ENCODE measurements around the gene SMG6. TPM values are rescaled to one million over a fixed set of nuclear protein-coding genes. Genes with fewer than 3 reads are reported as not detected.

Gene SMG6
- total and polyA plus RNA-seq, 8 donors: 27.7 to 42.2 (median 38.5) TPM

DNA sequence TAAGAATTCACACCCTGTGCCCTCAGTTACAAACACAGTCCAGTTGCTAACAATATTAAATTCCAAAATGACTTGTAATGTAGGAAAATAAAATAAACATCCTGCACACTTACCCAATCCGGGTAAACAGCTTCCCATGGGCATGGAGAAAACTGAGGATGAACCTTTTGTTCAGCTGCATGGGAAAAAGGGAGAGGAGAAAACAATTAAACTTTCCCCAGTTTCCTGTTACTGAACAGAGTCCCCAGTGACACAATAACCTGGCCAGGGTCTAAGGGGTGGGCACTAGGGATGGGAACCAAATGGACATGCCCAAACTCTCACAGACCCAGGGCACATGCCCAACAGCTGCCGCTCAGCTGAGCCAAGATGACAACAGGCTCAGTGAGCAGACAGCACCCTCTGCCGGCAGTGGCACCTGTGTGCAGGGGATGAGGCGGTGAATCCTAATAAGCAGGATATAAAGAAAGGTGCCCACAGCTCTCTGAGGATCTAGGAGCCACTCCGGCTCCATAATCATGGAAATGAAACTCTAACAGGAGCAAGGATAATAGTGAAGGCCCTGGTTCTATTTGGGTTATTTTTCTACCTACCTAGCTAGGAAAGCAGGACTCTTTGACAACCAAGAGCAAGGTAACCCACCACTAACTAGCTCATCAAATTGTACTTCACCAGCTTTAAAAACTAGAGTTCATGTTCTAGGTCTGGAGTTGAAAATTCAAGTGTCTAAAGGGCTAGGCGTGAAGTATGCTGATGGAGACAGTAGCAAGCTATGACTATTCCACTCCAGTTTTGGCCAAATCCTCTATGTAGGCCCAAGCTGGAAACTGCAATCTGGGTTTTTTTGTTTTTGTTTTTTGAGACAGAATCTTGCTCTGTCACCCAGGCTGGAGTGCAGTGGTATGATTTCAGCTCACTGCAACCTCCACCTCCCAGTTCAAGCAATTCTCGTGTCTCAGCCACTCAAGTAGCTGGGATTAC, 58.8 kb downstream of the SMG6 start:
- H3K27ac ChIP-seq: peak overlapping the region; percentile 53 to 69
- TF ChIP-seq, protein P1, sequence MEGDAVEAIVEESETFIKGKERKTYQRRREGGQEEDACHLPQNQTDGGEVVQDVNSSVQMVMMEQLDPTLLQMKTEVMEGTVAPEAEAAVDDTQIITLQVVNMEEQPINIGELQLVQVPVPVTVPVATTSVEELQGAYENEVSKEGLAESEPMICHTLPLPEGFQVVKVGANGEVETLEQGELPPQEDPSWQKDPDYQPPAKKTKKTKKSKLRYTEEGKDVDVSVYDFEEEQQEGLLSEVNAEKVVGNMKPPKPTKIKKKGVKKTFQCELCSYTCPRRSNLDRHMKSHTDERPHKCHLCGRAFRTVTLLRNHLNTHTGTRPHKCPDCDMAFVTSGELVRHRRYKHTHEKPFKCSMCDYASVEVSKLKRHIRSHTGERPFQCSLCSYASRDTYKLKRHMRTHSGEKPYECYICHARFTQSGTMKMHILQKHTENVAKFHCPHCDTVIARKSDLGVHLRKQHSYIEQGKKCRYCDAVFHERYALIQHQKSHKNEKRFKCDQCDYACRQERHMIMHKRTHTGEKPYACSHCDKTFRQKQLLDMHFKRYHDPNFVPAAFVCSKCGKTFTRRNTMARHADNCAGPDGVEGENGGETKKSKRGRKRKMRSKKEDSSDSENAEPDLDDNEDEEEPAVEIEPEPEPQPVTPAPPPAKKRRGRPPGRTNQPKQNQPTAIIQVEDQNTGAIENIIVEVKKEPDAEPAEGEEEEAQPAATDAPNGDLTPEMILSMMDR (IDR thresholded peaks at IDR 0.05): peak; percentile 96 to 98

DNA sequence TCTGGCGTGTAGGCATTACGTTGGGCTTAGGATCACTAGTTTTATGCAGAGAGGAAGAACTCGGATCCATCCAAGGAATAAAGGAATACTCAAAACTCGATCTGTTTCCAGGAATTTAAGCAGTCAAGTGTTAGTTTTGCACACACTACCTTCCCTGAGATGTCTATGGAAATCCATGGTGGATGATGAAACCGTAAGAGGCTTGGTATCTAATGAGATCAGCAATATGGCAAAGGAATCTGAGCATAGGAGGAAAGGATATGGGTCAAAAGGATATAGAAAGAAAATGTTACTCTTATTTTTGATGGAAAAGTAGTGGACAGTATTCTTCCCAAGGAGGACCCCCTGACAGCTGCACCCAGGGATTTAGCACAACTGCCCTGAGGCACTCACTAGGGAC, 59.6 kb downstream of the SMG6 start:
- intact Hi-C loops (cut with DNase I): loop anchor here in 1 of 2 donors (5.0 kb wide), 1 partner anchor 187 kb away; the partner anchor contains the start of gene HIC1
- H3K27ac ChIP-seq: peak overlapping the region; percentile 53 to 69
- no peak for ATAC-seq

More for the DNA sequence above, 58.8 kb downstream of the SMG6 start:
- H3K9me3 ChIP-seq: no peaks in the 10 kb centered on the region
- peaks cover 0 to 10% of the 10 kb centered on the region in 2 donors for H3K4me1 ChIP-seq
- no peaks in the 10 kb centered on the region for H3K27me3 ChIP-seq
- no peak overlapping the region for H3K4me3 ChIP-seq
- peak; percentile 75 to 95 (median 89) for DNase-seq
- intact Hi-C loops (cut with DNase I): loop anchor here in 1 of 2 donors (5.0 kb wide), 1 partner anchor 188 kb away; the partner anchor contains the start of gene HIC1
- peaks cover 0 to 23% of the 10 kb centered on the region in 2 donors for H3K36me3 ChIP-seq
- ATAC-seq: peak; percentile 97

DNA sequence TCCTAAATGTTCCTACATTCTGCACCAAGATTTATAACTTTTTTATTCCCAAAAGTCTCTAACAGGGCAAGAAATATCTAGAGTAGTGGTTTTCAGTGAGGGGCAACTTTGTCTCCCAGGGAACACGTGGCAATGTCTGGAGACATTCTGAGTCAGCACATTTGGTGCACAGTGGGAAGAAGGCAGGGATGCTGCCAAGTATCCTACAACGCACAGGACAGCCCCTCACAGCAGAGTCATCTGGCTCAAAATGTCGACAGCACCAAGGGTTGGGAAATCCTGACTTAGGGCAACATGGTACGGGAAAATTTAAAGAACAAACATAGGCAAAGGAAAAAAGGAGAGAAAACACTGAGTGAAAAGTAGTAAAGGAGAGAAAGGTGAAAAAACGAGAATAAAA, 61.8 kb downstream of the SMG6 start:
- peaks cover 0 to 24% of the 10 kb centered on the region in 2 donors for H3K36me3 ChIP-seq
- intact Hi-C loops (cut with DNase I): loop anchor here in 1 of 2 donors (5.0 kb wide), 1 partner anchor 185 kb away; the partner anchor contains the start of gene HIC1
- DNase-seq (peak in 1 of 4 donors; percentile 68), ATAC-seq (no peak)
- no peak overlapping the region for H3K4me3 ChIP-seq
- no peak overlapping the region for H3K27ac ChIP-seq
- no peaks in the 10 kb centered on the region for H3K27me3 ChIP-seq
- no peaks in the 10 kb centered on the region for H3K9me3 ChIP-seq
- TF ChIP-seq, protein P1 (IDR thresholded peaks at IDR 0.05): no peak
- H3K4me1 ChIP-seq: peaks cover 6 to 22% of the 10 kb centered on the region in 2 donors

More for the DNA sequence above, 59.6 kb downstream of the SMG6 start:
- TF ChIP-seq, protein P1 (IDR thresholded peaks at IDR 0.05): no peak
- Histone ChIP-seq H3K9me3 (no peaks in the 10 kb centered on the region), H3K36me3 (peaks cover 0 to 16% of the 10 kb centered on the region in 2 donors), H3K4me1 (peaks cover 0 to 13% of the 10 kb centered on the region in 2 donors), H3K4me3 (no peak overlapping the region), H3K27me3 (no peaks in the 10 kb centered on the region)
- DNase-seq: no peak

DNA sequence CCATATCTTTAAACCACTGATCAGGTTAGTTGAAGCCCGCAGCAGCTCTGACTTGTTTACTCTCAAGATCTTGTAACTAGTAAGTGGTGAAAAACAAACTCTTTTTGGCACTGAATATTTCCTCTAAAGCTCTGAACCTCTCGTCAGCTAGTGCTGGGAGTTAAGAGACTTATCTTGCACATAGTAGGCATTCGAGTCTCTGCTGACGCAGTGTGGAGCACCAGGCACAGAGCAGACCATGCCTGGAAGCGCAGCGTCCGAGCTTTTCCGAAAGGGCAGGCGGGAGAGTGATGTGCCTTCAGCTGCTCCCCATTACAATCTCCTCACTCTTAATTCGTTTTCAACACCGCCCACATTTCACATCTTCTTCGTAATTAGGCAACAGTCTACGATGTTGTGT, 63.0 kb downstream of the SMG6 start:
- no peak for ATAC-seq
- Histone ChIP-seq H3K27me3 (no peaks in the 10 kb centered on the region), H3K27ac (peak overlapping the region; percentile 34 to 81), H3K36me3 (peaks cover 0 to 28% of the 10 kb centered on the region in 2 donors), H3K4me1 (peaks cover 14 to 23% of the 10 kb centered on the region in 2 donors), H3K9me3 (no peaks in the 10 kb centered on the region), H3K4me3 (no peak overlapping the region)
- intact Hi-C loops (cut with DNase I): loop anchor here in 1 of 2 donors (5.0 kb wide), 1 partner anchor 183 kb away; the partner anchor contains the start of gene HIC1
- no peak for DNase-seq
- TF ChIP-seq, protein P1 (IDR thresholded peaks at IDR 0.05): no peak

Data from left lung (tissue), 10 donors.